Activated CD4-positive, CD25-positive, alpha-beta regulatory T cell treated with anti-CD3 and anti-CD28 coated beads, Interleukin-2, amount 50 U/mL, for 16 hours (primary cell): Measurements from ENCODE around the gene PIEZO2.
"Not testable (repeated sequence)": the region's sequence is repeated elsewhere in the genome, so short reads cannot be mapped to it uniquely, and the experiment has no call there.

Experiments used
- DNase-seq: peaks from one replicate; pipeline ENCODE4 v3.0.0-alpha.2; 2020; ENCODE audit warnings: low read depth, low spot score

PIEZO2 gene

GRCh38 chr18:10928011-10928771 lies 221.2 kb downstream of the PIEZO2 start:
- no peak for DNase-seq

- DNase-seq, result no peak
Measured at GRCh38 chr18:10927286-10927992, 221.9 kb downstream of the PIEZO2 start.

- DNase-seq, result no peak
Measured at GRCh38 chr18:10926621-10927161, 222.7 kb downstream of the PIEZO2 start.

- no peak for DNase-seq
Measured at GRCh38 chr18:10924290-10924689, 225.1 kb downstream of the PIEZO2 start.

GRCh38 chr18:10923551-10924070 lies 225.8 kb downstream of the PIEZO2 start:
- DNase-seq, result no peak

GRCh38 chr18:10923141-10923540 lies 226.2 kb downstream of the PIEZO2 start:
- DNase-seq, result no peak

- not testable (repeated sequence) for DNase-seq
Measured at GRCh38 chr18:10922712-10923111, 226.7 kb downstream of the PIEZO2 start.

- not testable (repeated sequence) for DNase-seq
Measured at GRCh38 chr18:10920309-10920708, 229.1 kb downstream of the PIEZO2 start.

GRCh38 chr18:10919851-10920250 lies 229.5 kb downstream of the PIEZO2 start:
- DNase-seq, result no peak

- no peak for DNase-seq
Measured at GRCh38 chr18:10916865-10917264, 232.5 kb downstream of the PIEZO2 start.

GRCh38 chr18:10916387-10916786 lies 233.0 kb downstream of the PIEZO2 start:
- DNase-seq, result no peak

- not testable (repeated sequence) for DNase-seq
Measured at GRCh38 chr18:10915748-10916147, 233.6 kb downstream of the PIEZO2 start.

GRCh38 chr18:10914610-10915009 lies 234.8 kb downstream of the PIEZO2 start:
- DNase-seq, result not testable (repeated sequence)

- DNase-seq, result no peak
Measured at GRCh38 chr18:10913919-10914318, 235.4 kb downstream of the PIEZO2 start.

GRCh38 chr18:10912790-10913545 lies 236.4 kb downstream of the PIEZO2 start:
- no peak for DNase-seq

- DNase-seq, result no peak
Measured at GRCh38 chr18:10909724-10910123, 239.6 kb downstream of the PIEZO2 start.

GRCh38 chr18:10908760-10909159 lies 240.6 kb downstream of the PIEZO2 start:
- DNase-seq, result no peak

GRCh38 chr18:10907749-10908148 lies 241.6 kb downstream of the PIEZO2 start:
- DNase-seq, result no peak

GRCh38 chr18:10901329-10901728 lies 248.0 kb downstream of the PIEZO2 start:
- DNase-seq, result no peak

- DNase-seq, result no peak
Measured at GRCh38 chr18:10900435-10900834, 248.9 kb downstream of the PIEZO2 start.

GRCh38 chr18:10899481-10899880 lies 249.9 kb downstream of the PIEZO2 start:
- DNase-seq, result no peak
